ENCODE data around the gene LRP8. TPM values are rescaled to one million over a fixed set of nuclear protein-coding genes. Genes with fewer than 3 reads are reported as not detected.

Gene LRP8
- total and polyA plus RNA-seq, 8 donors, result 0.58 to 26.8 (median 2.3) TPM

GRCh38 chr1:53203466-53203865 lies 124.4 kb downstream of the LRP8 start:
- Histone ChIP-seq H3K27ac (no peak overlapping the region), H3K27me3 (no peaks in the 10 kb centered on the region), H3K4me1 (peaks cover 5 to 18% (median 13%) of the 10 kb centered on the region in 4 donors), H3K36me3 (peaks cover 44 to 81% (median 80%) of the 10 kb centered on the region in 4 donors), H3K9me3 (peaks cover 5 to 23% (median 17%) of the 10 kb centered on the region in 4 donors), H3K4me3 (no peak overlapping the region)
- DNase-seq, result no peak
- intact Hi-C loops (cut with DNase I; ENCODE audit: low total_unique reads), result no loop called here
- no peak for TF ChIP-seq EP300 (IDR thresholded peaks at IDR 0.05)
- TF ChIP-seq, protein P1, sequence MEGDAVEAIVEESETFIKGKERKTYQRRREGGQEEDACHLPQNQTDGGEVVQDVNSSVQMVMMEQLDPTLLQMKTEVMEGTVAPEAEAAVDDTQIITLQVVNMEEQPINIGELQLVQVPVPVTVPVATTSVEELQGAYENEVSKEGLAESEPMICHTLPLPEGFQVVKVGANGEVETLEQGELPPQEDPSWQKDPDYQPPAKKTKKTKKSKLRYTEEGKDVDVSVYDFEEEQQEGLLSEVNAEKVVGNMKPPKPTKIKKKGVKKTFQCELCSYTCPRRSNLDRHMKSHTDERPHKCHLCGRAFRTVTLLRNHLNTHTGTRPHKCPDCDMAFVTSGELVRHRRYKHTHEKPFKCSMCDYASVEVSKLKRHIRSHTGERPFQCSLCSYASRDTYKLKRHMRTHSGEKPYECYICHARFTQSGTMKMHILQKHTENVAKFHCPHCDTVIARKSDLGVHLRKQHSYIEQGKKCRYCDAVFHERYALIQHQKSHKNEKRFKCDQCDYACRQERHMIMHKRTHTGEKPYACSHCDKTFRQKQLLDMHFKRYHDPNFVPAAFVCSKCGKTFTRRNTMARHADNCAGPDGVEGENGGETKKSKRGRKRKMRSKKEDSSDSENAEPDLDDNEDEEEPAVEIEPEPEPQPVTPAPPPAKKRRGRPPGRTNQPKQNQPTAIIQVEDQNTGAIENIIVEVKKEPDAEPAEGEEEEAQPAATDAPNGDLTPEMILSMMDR (IDR thresholded peaks at IDR 0.05), result no peak
- no peak for TF ChIP-seq POLR2A (IDR thresholded peaks at IDR 0.05)
- no peak for TF ChIP-seq POLR2AphosphoS5 (IDR thresholded peaks at IDR 0.05)
- 93 to 98% (median 95%) methylated on average over 3 of the region's 3 CpGs for WGBS, 5 donors

- no peaks in the 10 kb centered on the region for H3K9me3 ChIP-seq
- H3K27me3 ChIP-seq, result no peaks in the 10 kb centered on the region
- peak overlapping the region in 4 of 5 donors; percentile 96 to 99 (median 99) for H3K27ac ChIP-seq
- TF ChIP-seq POLR2AphosphoS5 (IDR thresholded peaks at IDR 0.05), result peak in 1 of 3 donors; percentile 53
- no peak for TF ChIP-seq EP300 (IDR thresholded peaks at IDR 0.05)
- H3K36me3 ChIP-seq, result peaks cover 19 to 29% (median 28%) of the 10 kb centered on the region in 4 donors
- H3K4me3 ChIP-seq, result peak overlapping the region in 3 of 4 donors; percentile 57 to 88 (median 75)
- intact Hi-C loops (cut with DNase I; ENCODE audit: low total_unique reads), result no loop called here
- H3K4me1 ChIP-seq, result peaks cover 15 to 45% (median 34%) of the 10 kb centered on the region in 4 donors
- 26 to 44% (median 38%) methylated on average over 4 of the region's 4 CpGs for WGBS, 5 donors
- DNase-seq, result peak in 1 of 2 donors; percentile 54
Measured at GRCh38 chr1:53198241-53198651, 129.6 kb downstream of the LRP8 start.

GRCh38 chr1:53197291-53198200 lies 130.3 kb downstream of the LRP8 start:
- Histone ChIP-seq H3K27me3 (no peaks in the 10 kb centered on the region), H3K9me3 (no peaks in the 10 kb centered on the region), H3K36me3 (peaks cover 12 to 22% (median 21%) of the 10 kb centered on the region in 4 donors), H3K4me1 (peaks cover 15 to 45% (median 34%) of the 10 kb centered on the region in 4 donors), H3K27ac (peak overlapping the region; percentile 96 to 99 (median 99)), H3K4me3 (peak overlapping the region; percentile 57 to 97 (median 82))
- TF ChIP-seq POLR2AphosphoS5 (IDR thresholded peaks at IDR 0.05), result no peak
- TF ChIP-seq, protein P1 (IDR thresholded peaks at IDR 0.05), result no peak
- no peak for TF ChIP-seq EP300 (IDR thresholded peaks at IDR 0.05)
- no peak for TF ChIP-seq POLR2A (IDR thresholded peaks at IDR 0.05)
- DNase-seq, result peak in 1 of 2 donors; percentile 55
- WGBS, 5 donors, result 26 to 32% (median 31%) methylated on average over 13 of the region's 13 CpGs
- intact Hi-C loops (cut with DNase I; ENCODE audit: low total_unique reads), result no loop called here

DNA sequence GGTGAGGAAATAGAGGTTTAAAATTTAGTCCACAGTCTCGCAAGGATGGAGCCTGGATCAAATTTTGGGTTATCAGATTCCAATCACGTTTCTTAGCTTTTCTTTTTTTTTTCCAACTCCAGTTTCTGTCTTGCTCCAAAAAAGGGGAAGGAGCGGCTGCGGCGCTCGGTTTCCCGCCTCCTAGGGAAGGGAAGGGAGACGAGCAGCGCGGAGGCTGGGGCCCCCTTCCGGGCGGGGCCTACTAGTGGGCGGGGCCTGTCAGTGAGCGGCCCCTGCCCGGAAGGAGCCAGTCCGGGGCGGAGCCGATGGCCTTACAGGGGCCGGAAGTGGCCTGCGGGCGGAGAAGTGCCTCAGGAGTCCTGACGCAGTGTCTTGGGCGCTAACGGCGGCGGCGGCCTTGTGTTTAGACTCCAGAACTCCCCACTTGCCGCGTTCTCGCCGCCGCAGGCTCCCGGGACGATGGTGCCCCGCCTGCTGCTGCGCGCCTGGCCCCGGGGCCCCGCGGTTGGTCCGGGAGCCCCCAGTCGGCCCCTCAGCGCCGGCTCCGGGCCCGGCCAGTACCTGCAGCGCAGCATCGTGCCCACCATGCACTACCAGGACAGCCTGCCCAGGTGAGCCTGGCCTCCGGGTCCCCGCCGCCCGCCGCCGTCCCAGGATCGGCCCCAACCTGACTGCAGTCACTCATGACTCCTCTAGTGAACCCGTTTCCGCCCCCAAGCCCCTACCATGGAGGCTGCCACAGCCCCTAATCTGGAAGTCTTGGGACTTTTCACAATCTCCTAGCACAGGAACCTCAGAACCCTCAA lies 131.2 kb downstream of the LRP8 start, which contains the start of gene CPT2:
Gene CPT2, plus strand, starts transcription at position 340 of the 806 bp plus-strand sequence. Its CDS starts 120 bp downstream, at position 460.
- Histone ChIP-seq H3K9me3 (no peaks in the 10 kb centered on the region), H3K4me1 (peaks cover 15 to 45% (median 34%) of the 10 kb centered on the region in 4 donors), H3K27ac (peak within 1 kb of the TSS; percentile 96 to 99 (median 99)), H3K36me3 (peaks cover 7 to 13% (median 13%) of the 10 kb centered on the region in 4 donors), H3K4me3 (peak within 1 kb of the TSS; percentile 57 to 97 (median 82)), H3K27me3 (no peaks in the 10 kb centered on the region)
- TF ChIP-seq EP300 (IDR thresholded peaks at IDR 0.05), result no peak
- peak in 2 of 4 donors; percentile 62 to 86 for TF ChIP-seq POLR2A (IDR thresholded peaks at IDR 0.05)
- TF ChIP-seq, protein P1 (IDR thresholded peaks at IDR 0.05), result peak in 1 of 7 experiments; percentile 28
- TF ChIP-seq POLR2AphosphoS5 (IDR thresholded peaks at IDR 0.05), result peak; percentile 97 to 98 (median 97)
- WGBS, 5 donors, result 0 to 1% (median 1%) methylated on average over 32 to 57 of the region's 57 CpGs
- DNase-seq, result peak; percentile 96 to 97
- intact Hi-C loops (cut with DNase I; ENCODE audit: low total_unique reads), result no loop called here

Measured in stomach (tissue), 9 donors.